Stimulated activated memory B cell treated with anti-CD40 and anti-IgM and Interleukin-4, amounts not matched to agents 10 μg/mL and 1 μg/mL and 100 μg/mL, for 72 hours (primary cell): Measurements from ENCODE around the gene ARHGAP29.

Experiments
- ATAC-seq: fragments of 150-1000 bp; cut with Tn5 transposase; 2 replicates; pipeline ENCODE4 v1.10.0; 2021
- H3K27ac Mint-ChIP-seq: one replicate; pipeline ENCODE4 v1.8.0; 2022; ENCODE audit warnings: mild to moderate bottlenecking, mixed read lengths
- H3K27me3 Mint-ChIP-seq: one replicate; pipeline ENCODE4 v1.8.0; 2022; ENCODE audit warnings: mixed read lengths
- H3K36me3 Mint-ChIP-seq: one replicate; pipeline ENCODE4 v1.8.0; 2022; ENCODE audit warnings: mixed read lengths
- H3K4me1 Mint-ChIP-seq: one replicate; pipeline ENCODE4 v1.8.0; 2022; ENCODE audit warnings: mixed read lengths
- H3K4me3 Mint-ChIP-seq: one replicate; pipeline ENCODE4 v1.8.0; 2022; ENCODE audit warnings: mild to moderate bottlenecking, moderate library complexity, mixed read lengths
- H3K9me3 Mint-ChIP-seq: one replicate; pipeline ENCODE4 v1.8.0; 2022; ENCODE audit warnings: mixed read lengths

Gene ARHGAP29

GRCh38 chr1:94143173-94143808 lies 94.1 kb downstream of the ARHGAP29 start:
- H3K27ac Mint-ChIP-seq: no peak overlapping the region
- no peaks in the 10 kb centered on the region for H3K36me3 Mint-ChIP-seq
- H3K27me3 Mint-ChIP-seq: no peaks in the 10 kb centered on the region
- ATAC-seq: no peak
- no peak overlapping the region for H3K4me3 Mint-ChIP-seq
- H3K4me1 Mint-ChIP-seq: no peaks in the 10 kb centered on the region
- H3K9me3 Mint-ChIP-seq: peaks cover 2% of the 10 kb centered on the region

- Mint-ChIP-seq H3K36me3 (no peaks in the 10 kb centered on the region), H3K27me3 (no peaks in the 10 kb centered on the region), H3K4me1 (no peaks in the 10 kb centered on the region), H3K4me3 (no peak overlapping the region), H3K9me3 (peaks cover 2% of the 10 kb centered on the region), H3K27ac (no peak overlapping the region)
- no peak for ATAC-seq
Observed at GRCh38 chr1:94142583-94142982, 94.8 kb downstream of the ARHGAP29 start.

- no peaks in the 10 kb centered on the region for H3K27me3 Mint-ChIP-seq
- no peak overlapping the region for H3K4me3 Mint-ChIP-seq
- ATAC-seq: no peak
- H3K36me3 Mint-ChIP-seq: no peaks in the 10 kb centered on the region
- peaks cover 2% of the 10 kb centered on the region for H3K9me3 Mint-ChIP-seq
- H3K4me1 Mint-ChIP-seq: no peaks in the 10 kb centered on the region
- no peak overlapping the region for H3K27ac Mint-ChIP-seq
Observed at GRCh38 chr1:94142022-94142421, 95.4 kb downstream of the ARHGAP29 start.

- no peaks in the 10 kb centered on the region for H3K36me3 Mint-ChIP-seq
- H3K27me3 Mint-ChIP-seq: peaks cover 26% of the 10 kb centered on the region
- no peak for ATAC-seq
- H3K9me3 Mint-ChIP-seq: no peaks in the 10 kb centered on the region
- no peak overlapping the region for H3K4me3 Mint-ChIP-seq
- no peak overlapping the region for H3K27ac Mint-ChIP-seq
- no peaks in the 10 kb centered on the region for H3K4me1 Mint-ChIP-seq
Observed at GRCh38 chr1:94132111-94132510, 105.3 kb downstream of the ARHGAP29 start.

GRCh38 chr1:94130851-94131595 lies 106.4 kb downstream of the ARHGAP29 start:
- H3K9me3 Mint-ChIP-seq: no peaks in the 10 kb centered on the region
- no peak overlapping the region for H3K27ac Mint-ChIP-seq
- H3K36me3 Mint-ChIP-seq: no peaks in the 10 kb centered on the region
- H3K4me3 Mint-ChIP-seq: no peak overlapping the region
- peaks cover 26% of the 10 kb centered on the region for H3K27me3 Mint-ChIP-seq
- no peaks in the 10 kb centered on the region for H3K4me1 Mint-ChIP-seq
- no peak for ATAC-seq

GRCh38 chr1:94126651-94127050 lies 110.7 kb downstream of the ARHGAP29 start:
- H3K36me3 Mint-ChIP-seq: no peaks in the 10 kb centered on the region
- no peaks in the 10 kb centered on the region for H3K4me1 Mint-ChIP-seq
- H3K27me3 Mint-ChIP-seq: peaks cover 26% of the 10 kb centered on the region
- H3K9me3 Mint-ChIP-seq: no peaks in the 10 kb centered on the region
- no peak overlapping the region for H3K27ac Mint-ChIP-seq
- no peak for ATAC-seq
- H3K4me3 Mint-ChIP-seq: no peak overlapping the region

GRCh38 chr1:94125551-94126514 lies 111.6 kb downstream of the ARHGAP29 start:
- ATAC-seq: no peak
- H3K4me1 Mint-ChIP-seq: no peaks in the 10 kb centered on the region
- no peaks in the 10 kb centered on the region for H3K9me3 Mint-ChIP-seq
- H3K27me3 Mint-ChIP-seq: peaks cover 28% of the 10 kb centered on the region
- no peak overlapping the region for H3K4me3 Mint-ChIP-seq
- no peak overlapping the region for H3K27ac Mint-ChIP-seq
- H3K36me3 Mint-ChIP-seq: no peaks in the 10 kb centered on the region

GRCh38 chr1:94124538-94124937 lies 112.8 kb downstream of the ARHGAP29 start:
- H3K4me1 Mint-ChIP-seq: no peaks in the 10 kb centered on the region
- H3K27ac Mint-ChIP-seq: no peak overlapping the region
- no peak overlapping the region for H3K4me3 Mint-ChIP-seq
- ATAC-seq: no peak
- no peaks in the 10 kb centered on the region for H3K36me3 Mint-ChIP-seq
- H3K9me3 Mint-ChIP-seq: no peaks in the 10 kb centered on the region
- peaks cover 37% of the 10 kb centered on the region for H3K27me3 Mint-ChIP-seq

- no peak overlapping the region for H3K4me3 Mint-ChIP-seq
- no peaks in the 10 kb centered on the region for H3K36me3 Mint-ChIP-seq
Observed at GRCh38 chr1:94122201-94122970, 115.0 kb downstream of the ARHGAP29 start.

More at GRCh38 chr1:94122201-94122970, 115.0 kb downstream of the ARHGAP29 start:
- Mint-ChIP-seq H3K9me3 (no peaks in the 10 kb centered on the region), H3K27me3 (peaks cover 33% of the 10 kb centered on the region), H3K27ac (no peak overlapping the region), H3K4me1 (no peaks in the 10 kb centered on the region)
- ATAC-seq: no peak
